ENCODE data around the gene RXRA. TPM values are rescaled to one million over a fixed set of nuclear protein-coding genes. Genes with fewer than 3 reads are reported as not detected.
A peak's percentile ranks its signal among the peaks of the same experiment; 100 is the strongest.
"Not testable (repeated sequence)": the region's sequence is repeated elsewhere in the genome, so short reads cannot be mapped to it uniquely, and the experiment has no call there.

Gene RXRA
- total RNA-seq, 1 donor from 2014 or later, result 163 TPM

DNA sequence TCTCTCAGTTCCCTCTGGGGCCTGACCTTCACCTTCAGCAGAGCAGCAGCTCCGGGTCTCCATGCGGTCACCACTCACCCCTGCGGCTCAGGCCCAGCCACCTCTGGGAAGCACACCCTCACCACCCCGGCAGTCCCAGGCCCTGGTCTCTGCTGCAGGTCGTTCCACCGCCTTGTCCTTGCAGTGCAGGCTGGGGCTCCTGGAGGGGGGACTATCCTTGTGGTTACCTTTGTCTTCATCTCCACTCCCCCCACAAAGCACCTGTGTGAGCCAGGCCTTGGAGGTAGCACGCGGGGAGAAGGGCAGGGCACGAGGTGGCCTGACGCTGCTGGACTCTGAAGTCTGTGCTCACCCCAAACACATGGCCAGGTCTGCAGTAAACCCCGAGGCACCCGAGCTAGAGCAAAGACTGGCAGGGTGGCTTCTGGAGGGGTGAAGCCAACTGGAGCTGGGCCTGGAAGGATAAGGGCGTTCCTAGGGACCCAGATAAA is 33.2 kb upstream of the RXRA start:
- ATAC-seq (no peak), DNase-seq (ENCODE audit: low spot score) (no peak)

DNA sequence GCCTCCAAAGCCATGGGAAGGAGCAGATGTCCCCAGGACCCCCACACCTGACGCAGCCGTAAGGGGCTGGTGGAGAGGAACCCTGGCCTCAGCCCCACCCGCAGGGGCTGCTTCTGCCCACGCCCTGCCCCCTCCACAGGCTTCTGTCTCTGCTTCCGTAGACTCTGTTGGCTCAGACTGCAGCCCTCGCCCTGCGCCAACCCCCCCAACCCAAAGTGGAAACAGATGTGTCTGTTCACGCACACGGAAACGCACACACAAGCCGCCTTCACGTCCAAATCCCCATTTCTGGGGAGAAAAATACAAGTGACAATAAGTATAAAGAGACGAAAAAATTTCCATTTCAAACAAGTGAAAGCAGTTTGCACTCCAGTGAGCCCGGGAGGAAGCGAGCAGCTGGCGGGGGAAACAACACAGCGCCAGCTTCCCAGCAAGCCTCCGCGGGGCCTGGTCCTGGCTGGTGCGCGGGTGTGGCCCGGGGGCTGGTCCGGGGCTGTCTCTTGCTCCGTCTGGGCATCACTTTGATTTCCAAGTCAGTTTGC is 32.6 kb upstream of the RXRA start:
- ATAC-seq (no peak), DNase-seq (ENCODE audit: low spot score) (no peak)

GRCh38 chr9:134294153-134295071 is 31.8 kb upstream of the RXRA start:
- ATAC-seq (no peak), DNase-seq (ENCODE audit: low spot score) (no peak)

DNA sequence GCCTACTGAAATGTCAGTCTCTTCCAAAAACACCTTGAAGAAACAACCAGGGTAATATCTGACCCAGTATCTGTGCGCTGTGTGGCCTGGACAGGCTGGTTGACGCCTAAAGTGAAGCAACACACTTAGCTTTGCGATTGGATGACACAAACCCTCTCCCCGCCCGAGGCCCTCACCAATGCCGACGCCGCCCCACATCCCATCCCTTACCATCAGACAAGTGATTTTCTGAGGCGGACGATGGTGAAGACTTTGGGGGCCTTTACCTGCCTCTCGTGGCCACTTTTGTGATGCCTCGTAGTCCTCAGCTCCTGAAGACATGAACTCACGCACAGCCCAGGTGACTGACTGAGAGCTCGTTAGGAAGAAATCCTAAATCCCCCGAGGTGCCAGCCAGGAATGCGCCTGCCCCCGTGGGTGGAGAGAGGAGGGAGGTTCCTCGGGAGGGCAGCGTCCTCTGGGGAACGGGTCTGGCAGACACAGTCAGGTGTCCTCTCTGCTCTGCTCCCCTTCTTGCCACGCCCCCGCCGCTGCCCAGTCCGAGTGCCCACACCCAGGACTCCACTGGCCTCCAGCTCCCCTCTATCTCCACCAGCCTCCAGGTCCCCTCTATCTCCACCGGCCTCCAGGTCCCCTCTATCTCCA is 31.0 kb upstream of the RXRA start:
- ATAC-seq (no peak), DNase-seq (ENCODE audit: low spot score) (no peak)

DNA sequence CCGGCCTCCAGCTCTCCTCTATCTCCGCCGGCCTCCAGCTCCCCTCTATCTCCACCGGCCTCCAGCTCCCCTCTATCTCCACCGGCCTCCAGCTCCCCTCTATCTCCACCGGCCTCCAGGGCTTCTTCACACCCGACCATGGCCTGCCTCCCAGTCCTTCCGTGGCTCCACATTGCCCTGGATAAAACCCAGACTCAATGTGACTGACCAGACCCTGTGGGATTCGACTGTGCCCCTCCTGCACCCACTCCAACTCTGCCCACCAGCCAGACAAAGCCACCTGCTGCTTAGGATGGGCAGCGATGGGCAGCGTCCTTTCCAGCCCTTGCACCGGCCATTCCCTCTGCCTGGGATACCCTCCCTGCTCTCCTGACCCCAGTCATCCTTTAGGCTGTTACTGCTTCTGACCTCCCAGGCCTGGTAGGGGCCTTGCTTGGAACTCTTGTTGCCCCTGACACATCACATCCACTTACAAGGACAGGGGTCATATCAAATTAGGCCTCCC is 30.5 kb upstream of the RXRA start:
- no peak for DNase-seq (ENCODE audit: low spot score)
- no peak for ATAC-seq

GRCh38 chr9:134296301-134297082 is 29.8 kb upstream of the RXRA start:
- DNase-seq (ENCODE audit: low spot score) (no peak), ATAC-seq (no peak)

GRCh38 chr9:134297083-134297410 is 29.2 kb upstream of the RXRA start:
- no peak for ATAC-seq

GRCh38 chr9:134297576-134297975 is 28.7 kb upstream of the RXRA start:
- no peak for ATAC-seq
- DNase-seq (ENCODE audit: low spot score), result no peak

More at GRCh38 chr9:134297083-134297410, 29.2 kb upstream of the RXRA start:
- DNase-seq (ENCODE audit: low spot score), result no peak

DNA sequence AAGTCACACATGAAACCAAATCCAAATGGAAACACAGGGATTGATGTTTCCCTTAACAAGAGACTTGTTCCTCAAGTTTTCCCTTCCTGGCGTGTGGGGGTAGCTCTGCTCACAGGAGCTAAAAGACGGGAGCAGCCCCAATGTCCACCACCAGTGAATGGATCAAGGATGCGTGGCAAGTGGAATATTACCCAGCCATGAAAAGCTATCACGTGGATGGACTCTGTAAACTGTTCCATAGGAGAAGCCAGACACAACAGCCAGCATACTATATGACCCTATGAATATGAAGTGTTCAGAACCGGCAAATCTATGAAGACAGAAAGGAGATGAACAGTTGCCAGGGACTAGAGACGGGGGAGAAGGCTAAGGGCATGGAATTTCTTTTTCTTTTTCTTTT is 28.3 kb upstream of the RXRA start:
- ATAC-seq (no peak), DNase-seq (ENCODE audit: low spot score) (no peak)

DNA sequence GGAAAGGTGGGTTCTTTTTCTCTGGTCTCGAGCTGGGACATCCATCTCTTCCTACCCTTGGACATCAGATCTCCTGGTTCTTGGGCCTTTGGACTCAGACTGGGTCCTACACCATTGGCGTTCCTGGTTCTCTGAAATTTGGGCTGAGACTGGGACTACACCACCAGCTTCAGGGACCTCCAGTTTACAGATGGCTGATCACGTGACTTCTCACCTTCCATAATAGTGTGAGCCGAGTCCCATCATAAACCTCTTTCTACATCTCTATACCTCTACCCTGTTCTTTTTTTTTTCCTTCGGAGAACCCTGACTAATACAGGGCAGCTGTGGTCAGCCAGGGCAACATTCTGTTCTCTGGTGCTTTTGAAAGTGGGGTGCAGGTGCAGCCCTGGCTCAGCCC is 27.2 kb upstream of the RXRA start:
- DNase-seq (ENCODE audit: low spot score), result no peak
- ATAC-seq, result no peak

DNA sequence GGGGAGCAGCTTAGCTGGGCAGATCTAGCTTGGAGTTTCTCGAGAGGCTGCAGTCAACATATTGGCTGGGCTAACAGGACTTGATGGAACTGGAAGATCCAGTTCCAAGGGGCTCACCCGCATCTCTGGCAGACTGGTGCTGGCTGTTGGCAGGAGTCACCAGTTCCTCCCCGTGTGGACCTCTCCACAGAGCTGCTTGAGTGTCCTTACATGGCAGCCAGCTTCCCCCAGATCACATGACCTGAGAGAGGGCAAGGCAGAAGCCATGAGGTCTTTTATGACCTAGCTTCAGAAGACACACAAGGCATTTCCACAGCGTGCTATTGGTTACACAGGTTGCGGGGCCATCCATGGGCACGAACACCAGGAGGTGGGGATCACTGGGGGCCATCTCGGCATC is 26.4 kb upstream of the RXRA start:
- no peak for ATAC-seq
- DNase-seq (ENCODE audit: low spot score), result no peak

DNA sequence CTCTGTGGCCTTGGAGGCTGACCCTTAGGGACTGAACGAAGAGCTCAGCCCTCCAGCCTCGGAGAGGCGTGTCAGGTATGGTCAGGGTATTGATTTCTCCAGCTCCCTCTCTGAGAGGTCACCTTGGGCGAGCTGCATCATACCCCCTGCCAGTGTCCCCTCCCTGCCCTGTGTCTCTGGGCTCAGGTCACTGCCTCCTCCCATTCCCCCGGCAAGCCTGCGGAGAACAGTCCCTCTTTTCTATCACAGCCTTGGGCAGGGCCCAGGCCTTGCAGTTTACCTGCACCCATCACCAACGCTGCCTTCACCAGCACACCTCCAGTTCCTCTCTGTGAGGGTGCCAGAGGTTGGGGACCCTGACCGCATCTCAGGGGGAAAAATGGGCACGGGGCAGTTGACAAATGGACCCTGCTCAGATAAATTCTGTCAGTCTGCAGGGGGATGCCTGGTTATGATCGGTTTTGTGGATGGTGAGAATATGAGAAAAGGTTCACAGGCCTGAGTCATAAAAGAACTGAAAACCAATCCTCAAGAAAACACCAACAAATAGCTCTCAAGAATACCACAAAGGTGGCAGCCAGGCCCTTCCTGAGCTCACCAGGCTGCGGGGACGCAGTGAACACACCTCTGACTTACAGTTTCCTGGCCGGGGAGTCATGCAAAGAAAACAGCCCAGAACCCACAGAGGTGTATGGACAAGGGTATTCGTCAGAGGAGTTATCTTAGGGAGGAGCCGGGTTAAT is 24.7 kb upstream of the RXRA start:
- DNase-seq (ENCODE audit: low spot score), result no peak
- peak; percentile 34 for ATAC-seq

GRCh38 chr9:134302130-134302817 is 24.0 kb upstream of the RXRA start:
- no peak for ATAC-seq

DNA sequence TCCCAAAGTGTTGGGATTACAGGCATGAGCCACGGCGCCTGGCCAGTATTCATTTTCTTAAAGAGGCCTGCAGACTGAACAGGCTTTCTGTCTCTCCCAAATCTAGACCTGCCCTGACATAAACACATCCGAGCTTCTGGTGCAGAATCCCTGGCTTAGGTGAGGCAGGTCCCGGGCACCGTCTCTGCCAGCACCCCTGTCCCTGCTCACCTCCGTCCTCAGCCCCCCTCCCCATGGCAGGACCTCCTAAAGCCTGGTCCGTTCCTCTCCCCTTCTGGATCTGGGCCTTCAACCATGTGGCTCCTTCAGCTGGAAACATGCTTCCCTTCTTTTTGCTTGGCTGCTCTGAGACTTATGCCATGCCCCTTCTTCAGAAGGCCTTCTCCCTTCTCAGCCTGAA is 22.7 kb upstream of the RXRA start:
- no peak for DNase-seq (ENCODE audit: low spot score)

More at GRCh38 chr9:134302130-134302817, 24.0 kb upstream of the RXRA start:
- DNase-seq (ENCODE audit: low spot score), result no peak

GRCh38 chr9:134304261-134304660 is 22.0 kb upstream of the RXRA start:
- DNase-seq (ENCODE audit: low spot score) (no peak), ATAC-seq (no peak)

More for the DNA sequence above, 22.7 kb upstream of the RXRA start:
- no peak for ATAC-seq

DNA sequence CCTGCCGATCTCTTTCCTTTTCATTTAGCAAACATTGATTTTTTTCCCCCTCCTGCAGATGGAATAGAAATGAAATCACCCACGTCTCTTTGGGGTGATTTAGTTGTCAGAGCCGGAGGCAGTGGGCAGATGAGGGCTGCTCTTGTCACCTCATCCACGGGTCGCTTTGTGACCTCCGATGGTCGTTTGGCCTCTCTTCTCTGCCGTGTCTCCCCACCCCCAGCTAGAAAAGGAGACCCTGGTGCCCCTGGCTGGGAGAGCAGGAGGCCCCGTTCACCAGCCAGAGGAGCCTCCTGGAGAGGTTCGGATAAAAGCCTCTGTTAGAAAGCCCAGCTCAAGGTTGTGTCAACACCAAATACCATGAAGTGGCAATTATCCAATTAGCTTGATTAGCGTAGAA is 21.6 kb upstream of the RXRA start:
- ATAC-seq, result no peak
- no peak for DNase-seq (ENCODE audit: low spot score)

DNA sequence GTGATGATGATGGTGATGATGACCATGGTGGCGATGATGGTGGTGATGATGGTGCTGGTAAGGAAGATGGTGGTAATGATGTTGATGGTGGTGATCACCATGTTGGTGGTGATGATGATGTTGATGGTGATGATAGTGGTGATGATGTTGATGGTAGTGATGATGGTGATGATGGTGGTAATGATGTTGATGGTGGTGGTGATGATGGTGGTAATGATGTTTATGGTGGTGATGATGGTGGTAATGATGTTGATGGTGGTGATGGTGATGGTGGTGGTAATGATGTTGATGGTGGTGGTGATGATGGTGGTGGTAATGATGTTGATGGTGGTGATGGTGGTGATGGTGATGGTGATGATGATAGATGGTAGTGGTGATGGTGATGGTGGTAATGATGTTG is 20.7 kb upstream of the RXRA start:
- ATAC-seq (no peak), DNase-seq (ENCODE audit: low spot score) (no peak)

DNA sequence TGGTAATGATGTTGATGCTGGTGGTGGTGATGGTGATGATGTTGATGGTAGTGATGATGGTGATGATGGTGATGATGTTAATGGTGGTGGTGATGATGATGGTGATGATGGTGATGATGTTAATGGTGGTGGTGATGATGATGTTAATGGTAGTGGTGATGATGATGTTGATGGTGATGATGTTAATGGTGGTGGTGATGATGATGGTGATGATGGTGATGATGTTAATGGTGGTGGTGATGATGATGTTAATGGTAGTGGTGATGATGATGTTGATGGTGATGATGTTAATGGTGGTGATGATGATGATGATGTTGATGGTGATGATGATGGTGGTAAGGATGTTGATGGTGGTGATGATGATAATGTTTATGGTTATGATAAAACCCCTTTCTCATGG is 20.2 kb upstream of the RXRA start:
- not testable (repeated sequence) for DNase-seq (ENCODE audit: low spot score); ATAC-seq
